HG03066 (cell line): Measurements from ENCODE around the gene GRK6.

Experiments
- ATAC-seq: cut with Tn5 transposase; IDR thresholded peaks from one replicate; pipeline ENCODE4 v1.9.1; 2021; ENCODE audit warnings: low read depth; ENCODE audit not compliant: unreplicated experiment

The GRK6 gene

DNA sequence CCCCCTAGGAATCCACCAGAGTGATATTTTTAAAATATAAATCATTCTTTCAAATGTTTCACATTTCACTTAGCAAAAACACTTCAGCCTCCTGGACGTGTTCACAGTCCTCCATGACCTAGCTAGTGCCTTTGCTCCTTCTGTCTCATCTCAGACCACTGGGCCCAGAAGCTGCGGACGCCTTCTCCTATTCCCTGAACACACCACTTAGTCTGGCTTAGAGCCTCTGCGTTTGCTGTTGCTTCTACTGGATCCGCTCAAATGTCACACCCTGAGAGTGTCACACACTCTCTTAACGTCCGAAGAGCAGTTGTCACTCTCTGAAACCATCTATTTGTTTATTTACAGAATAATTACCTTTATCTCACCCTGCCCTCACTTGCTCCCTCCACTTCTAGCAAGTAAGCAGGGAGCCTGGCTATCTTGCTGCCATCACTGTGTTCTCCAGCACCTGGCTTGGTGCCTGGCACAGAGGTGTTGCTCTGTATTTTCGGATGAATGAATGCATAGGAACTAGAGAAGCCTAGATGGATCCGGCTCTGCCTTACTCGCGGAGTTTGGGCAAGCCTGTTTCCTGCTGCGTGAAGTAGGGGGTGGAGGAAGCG lies 1.2 kb upstream of the GRK6 start:
- ATAC-seq = no peak

DNA sequence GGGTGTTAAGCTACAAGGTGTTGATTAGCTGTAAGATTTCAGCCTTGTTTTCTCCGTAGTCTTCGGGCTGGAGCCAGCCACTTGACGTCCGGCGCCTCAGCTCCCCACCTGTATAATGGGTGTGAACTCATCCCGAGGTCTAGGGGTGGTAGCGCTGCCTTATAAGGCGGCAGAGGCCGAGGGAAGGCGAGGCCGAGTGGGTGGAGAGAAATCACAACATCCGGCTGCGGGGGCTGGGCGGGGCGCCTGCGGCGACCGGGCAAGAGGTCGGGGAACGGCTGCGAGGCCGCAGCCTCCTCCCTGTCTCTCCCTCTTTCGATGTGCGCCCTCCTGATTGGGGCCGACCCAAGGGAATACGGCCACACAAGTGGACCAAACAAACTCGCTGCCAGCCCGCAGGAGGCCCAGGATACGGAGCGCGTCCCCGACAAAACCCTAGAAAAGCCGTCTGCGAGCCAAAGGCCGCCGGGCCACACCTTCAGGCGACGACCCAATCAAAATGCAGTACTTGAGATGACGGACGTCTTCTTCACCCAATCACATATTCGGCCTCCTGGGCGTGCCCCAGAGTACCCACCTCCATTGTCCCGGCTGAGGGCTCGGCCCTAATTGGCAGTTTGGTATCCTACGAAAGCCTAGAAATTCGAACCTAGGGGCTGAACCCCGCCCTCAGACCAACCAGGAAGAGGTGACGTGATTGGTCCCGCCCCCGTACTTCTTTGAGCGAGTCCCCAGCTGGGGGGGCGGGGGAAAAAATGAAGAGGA lies 493 bp upstream of the GRK6 start:
- peak; percentile 70 for ATAC-seq

DNA sequence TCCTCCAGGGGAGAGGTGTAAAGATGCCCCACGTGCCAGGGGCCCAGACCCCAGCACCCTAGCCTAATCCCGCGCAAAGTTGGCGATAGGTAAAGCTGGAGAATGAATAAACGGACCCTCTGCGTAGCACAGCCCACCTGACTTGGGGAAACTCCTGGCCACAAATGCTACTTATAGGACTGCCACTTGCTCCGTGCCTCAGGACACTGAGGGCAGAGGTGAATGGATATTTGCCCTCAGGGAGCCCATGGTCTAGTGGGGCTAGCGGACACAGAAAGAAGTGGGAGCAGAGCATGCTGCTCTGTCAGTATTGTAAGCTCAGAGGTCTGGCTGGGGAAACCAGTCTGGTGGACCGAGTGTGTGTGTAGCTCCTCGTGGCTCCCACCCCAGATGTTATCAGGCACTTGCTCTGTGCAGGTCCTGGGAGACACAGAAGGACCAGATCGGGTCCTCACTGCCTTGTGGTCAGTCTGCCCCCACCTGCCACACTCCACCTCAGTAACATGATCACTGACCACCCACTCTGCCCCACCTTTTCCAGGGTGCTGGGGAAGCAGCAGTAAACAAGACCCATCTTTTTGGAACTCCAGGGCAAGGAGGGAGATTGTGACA lies 841 bp downstream of the GRK6 start:
- ATAC-seq = no peak

DNA sequence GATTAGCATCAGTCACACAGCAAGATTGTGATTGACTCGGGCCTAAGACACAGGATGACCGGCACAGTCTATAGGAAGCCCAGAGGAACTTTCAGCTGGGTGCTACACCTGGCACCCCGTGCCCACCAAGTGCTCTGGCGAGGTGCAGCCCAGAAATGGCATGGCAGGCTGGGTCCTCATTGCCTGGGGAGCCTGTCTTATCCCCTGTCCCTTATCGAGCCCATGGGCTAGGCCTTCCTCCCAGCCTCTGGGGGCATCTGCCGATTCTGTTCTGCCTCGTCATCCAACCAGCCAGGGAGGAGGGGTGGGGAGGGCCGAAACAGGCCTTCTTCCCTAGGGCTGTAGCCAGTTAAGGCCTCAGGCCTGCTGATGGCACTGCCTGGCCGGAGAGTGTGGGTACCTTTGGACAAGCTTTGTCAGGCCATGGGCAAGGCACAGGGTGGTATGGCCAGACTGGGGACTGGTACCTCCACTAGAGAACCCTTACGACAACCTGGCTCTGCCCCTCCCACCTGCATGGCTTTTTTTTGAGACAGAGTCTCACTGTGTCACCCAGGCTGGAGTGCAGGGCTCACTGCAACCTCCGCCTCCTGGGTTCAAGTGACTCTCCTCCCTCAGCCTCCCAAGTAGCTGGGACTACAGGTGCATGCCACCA lies 1.6 kb downstream of the GRK6 start:
- no peak for ATAC-seq

DNA sequence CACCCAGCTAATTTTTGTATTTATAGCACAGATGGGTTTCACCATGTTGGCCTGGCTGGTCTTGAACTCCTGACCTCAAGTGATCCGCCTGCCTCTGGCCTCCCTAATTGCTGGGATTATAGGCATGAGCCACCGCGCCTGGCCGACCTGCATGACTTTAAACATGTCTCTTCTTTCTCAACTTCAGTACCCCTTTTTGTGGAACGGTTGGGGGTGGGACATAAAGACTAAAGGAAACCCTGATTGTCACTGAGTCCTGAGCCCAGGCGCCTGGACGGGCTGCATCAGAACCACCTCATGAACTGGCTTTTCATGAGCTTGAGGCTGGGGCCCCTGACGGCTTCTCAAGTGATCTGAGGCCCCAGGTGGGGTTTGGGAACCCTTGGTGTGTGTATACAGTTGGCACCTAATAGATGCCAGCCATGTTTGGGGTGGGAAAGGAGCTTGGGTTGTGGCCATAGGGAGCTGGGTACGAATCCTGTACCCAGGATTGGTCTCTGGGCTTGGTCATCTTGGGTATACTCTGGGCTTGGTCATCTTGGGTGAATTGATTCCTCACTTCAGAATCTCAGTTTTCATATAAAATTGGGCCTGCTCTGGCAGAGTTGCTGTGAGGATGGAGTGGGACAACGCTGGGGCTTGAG lies 2.2 kb downstream of the GRK6 start:
- ATAC-seq = no peak

DNA sequence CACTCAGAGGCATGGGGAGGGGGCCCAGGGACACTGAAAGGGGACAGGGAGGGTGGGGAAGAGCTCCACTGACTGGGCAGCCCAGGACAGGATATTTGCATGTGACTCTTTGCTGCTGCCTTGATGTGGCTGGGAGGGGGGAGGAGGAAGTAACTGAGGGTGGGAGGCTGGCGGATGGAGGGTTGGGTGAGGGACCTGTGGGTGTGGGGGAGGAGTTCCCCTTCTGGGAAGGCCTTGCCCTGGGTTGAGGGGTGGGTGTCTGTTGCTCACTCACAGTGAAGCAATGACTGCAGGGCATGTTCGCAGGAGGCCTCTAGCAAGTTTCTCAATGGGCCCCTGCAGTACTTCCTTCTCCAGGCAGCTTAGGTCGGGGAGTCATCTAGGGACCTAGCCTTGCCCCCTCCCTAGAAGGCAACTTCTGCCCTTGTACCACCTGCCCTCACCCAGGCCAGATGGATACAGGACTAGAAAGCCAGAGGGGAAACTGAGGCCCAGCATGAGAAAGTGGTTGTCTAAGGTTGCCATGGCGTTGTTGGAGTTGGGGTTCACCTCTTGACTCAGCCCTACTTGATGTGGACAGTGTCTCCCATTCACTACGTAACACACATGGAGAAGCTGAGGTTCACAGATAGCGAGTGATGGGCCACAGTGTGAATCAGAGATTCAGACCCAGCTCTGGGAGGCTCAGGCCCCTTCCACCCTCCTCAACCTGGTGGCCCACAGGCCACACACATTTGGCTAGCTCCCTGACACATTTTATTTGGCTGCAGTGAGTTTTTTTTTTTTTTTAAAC lies 3.0 kb downstream of the GRK6 start:
- no peak for ATAC-seq

DNA sequence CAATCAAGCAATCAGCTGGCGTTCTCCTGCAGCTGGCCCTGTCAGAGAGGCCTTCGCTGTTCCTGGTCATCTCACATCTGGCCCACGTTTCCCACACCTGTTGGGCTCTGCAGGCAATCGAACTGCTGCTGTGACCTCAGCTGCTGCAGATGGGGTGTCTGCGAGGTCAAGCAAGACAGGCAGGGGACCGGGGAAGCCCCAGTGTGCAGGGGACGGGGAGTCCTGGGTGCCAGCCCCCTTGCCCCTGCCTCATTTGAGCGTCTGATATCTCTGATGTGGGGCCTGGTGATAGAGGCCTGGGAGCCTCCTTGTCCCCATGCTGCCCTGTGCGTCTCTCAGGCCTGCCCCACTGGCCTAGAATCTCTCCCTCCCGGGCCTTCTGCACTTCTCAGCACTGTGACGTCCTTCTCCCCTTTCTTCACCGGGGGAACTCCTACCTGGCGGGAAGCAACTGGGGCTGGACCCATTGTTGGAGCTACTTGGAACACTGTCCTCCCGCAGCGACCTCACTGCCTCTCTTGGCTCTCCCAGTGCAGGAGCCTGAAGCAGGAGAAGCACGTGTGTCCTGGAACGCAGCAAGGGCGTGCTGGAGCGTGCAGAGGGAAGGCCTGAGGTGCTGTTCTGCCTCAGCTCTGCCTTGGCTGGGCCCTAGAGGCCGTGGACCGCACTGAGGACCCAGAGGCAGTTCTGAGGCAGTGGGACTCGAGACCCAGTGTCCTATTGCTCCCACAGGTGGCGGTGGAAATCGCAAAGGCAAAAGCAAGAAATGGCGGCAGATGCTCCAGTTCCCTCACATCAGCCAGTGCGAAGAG lies 3.9 kb downstream of the GRK6 start:
- ATAC-seq = no peak

DNA sequence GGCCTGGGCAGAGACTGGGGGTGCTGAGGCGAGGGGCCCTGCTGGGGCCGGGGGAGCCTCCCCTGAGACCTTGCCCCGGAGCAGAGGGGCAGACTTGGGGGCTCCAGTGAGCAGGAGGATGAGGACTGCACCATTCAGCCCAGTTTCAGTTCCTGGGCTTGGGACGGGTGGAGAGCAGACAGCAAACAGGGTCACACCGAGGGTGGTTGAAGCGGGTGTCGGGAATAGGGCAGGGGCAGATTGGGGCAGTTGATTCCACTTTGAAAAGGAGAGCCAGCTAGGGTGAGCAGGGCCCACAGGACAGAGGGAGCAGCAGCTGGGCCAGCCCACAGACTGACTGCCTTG lies 4.5 kb downstream of the GRK6 start:
- ATAC-seq = no peak

DNA sequence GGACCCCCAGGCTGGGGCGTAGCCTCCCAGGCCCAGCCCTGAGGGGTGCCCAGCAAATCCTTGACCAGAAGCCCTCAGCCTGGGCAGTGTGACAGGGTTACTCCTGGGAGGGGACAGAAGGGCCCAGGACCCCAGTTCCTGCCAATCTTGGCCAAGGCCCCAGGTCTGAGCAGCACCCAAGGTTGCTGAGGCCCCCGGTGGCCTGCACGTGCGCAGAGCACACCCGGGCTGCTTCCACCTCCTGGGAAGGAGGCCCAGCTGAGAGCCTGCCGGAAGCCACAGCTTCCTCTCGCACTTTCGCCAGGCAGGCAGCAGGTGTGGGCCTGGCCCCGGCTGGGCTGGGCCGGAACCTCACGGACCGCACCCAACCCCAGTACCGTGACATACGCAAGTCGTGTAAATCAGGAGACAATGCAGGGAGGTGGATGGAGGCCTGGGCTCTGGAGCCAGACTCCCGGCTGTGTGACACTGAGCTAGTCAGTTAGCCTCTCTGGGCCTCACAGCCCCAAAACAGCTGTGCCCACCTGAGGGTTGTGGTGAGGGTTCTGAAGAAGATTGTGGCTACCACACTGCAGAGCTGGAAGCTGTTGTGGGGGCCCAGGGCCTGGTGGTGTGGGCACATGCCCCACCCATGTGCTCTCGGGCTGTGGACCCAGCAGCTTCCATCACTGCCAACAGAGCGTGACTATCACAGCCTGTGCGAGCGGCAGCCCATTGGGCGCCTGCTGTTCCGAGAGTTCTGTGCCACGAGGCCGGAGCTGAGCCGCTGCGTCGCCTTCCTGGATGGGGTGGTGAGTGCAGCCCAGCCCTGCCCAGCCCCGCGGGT lies 5.1 kb downstream of the GRK6 start:
- ATAC-seq = peak; percentile 37

DNA sequence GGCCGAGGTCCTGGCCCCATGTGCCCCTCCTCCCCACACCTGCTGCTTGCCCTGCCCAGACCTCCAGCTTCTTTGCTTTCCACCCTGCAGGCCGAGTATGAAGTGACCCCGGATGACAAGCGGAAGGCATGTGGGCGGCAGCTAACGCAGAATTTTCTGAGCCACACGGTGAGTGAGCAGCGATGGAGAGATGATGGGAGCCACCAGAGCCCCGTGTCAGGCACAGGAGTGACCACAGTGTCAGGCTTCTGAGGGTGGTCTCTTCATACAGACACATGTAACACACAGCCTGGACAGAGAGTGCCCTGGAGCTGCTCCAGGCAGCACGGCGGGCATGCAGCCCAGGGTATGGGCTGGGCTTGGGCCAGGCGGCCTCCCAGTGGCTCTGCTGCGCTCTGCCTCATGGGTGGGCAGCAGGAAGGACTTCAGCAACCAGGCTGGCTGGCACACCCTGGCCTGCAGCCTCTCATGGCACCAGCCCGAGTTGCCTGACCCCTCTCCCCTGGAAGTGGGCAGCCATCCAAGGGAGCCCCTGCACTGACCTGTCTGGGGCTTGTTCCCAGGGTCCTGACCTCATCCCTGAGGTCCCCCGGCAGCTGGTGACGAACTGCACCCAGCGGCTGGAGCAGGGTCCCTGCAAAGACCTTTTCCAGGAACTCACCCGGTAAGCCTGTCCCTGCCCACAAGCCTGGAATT lies 5.8 kb downstream of the GRK6 start:
- ATAC-seq = no peak

DNA sequence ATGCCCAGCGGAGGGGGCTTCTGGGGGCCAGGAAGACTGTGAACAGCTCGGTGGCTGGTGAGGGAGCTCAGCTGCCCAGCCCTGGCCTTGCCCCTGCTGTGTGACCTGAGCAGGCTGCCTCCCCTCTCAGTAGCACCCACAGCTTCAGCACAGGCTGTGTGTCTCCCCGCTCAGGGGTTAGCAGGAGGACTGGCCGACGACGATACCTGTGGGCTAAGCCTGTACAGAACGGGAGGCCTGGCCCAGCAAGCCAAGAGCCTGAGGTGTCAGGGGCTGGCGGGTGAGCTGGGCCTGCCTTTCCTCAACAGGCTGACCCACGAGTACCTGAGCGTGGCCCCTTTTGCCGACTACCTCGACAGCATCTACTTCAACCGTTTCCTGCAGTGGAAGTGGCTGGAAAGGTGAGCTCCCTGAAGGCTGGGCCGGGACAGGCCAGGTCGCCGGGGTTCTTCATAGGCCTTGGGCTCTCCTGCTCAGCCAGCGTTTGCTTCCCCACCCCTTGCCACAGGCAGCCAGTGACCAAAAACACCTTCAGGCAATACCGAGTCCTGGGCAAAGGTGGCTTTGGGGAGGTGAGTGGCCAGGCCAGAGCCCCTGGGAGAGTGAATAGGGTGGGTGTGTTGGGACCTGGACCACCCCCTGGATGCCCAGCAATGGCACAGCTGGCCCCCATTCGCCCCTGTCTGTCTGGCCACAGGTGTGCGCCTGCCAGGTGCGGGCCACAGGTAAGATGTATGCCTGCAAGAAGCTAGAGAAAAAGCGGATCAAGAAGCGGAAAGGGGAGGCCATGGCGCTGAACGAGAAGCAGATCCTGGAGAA lies 6.6 kb downstream of the GRK6 start:
- no peak for ATAC-seq

DNA sequence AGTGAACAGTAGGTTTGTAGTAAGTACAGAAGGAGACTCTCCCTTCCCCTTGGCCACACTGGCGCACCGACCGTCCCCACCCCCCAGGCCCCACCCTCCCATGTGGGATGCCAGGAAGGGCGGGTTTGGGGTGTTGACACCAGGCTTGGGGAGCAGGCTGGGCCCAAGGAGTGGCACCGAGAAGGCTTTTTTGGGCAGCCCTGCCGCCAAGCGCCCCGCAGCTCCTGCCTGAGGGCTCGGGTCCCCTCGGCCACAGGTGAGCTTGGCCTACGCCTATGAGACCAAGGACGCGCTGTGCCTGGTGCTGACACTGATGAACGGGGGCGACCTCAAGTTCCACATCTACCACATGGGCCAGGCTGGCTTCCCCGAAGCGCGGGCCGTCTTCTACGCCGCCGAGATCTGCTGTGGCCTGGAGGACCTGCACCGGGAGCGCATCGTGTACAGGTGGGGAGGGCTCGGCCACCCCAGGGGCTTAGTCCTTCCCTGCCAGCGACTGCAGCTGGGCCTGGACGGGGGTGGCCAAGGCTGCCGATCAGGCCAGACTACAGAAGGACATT lies 7.3 kb downstream of the GRK6 start:
- ATAC-seq = no peak

DNA sequence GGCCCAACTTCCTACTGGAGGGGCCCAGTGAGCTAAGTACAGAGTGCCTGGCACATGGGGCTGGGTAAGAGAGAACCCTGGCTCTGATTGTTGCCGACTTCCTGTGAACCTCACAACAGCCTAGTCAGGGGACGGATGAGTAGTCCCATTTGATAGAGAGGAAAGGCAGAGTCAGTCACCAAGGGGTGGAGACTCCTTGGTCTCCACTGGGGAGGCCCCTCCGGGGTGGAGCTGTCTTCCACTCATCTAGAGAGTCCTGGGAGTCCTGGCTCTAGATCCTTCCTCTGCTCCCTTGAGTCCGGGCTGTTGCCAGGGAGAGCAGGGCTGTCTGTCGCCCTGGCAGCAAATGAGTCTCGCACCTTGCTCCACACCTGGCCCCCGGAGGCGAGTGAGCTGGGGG lies 8.0 kb downstream of the GRK6 start:
- ATAC-seq = no peak

DNA sequence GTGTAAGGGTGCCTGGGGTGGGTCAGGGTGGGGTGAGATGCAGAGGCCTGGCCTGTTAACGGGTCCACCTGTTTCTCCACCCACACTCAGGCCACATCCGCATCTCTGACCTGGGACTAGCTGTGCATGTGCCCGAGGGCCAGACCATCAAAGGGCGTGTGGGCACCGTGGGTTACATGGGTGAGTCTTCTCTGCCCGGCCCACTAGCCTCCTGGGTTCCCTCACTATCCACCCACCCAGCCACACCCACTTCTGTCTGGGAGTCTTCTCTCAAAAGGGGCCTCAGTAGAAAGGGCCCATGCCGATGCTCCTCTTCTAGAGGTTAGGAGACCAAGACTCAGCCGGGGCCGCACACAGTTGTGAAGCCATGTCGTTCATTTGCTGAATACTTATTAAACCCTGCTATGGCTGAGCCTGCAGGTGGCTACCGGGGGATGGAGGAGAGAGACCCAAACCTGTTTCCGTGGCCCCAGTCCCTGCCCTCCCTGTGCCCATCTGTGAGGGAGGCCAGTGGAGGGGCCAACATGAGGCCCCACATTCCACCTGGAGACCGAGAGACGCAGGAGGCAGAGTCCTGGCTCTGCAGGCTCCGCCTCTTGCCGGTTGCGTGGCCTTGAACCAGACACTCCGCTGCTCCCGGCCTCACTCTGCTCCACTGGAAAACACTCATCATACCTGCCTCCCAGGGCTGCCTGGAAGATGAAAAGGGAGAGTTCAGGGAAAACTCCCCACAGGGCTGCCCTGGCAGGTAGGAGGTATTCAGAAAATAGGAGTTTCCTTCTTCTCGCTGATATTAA lies 8.7 kb downstream of the GRK6 start:
- no peak for ATAC-seq

DNA sequence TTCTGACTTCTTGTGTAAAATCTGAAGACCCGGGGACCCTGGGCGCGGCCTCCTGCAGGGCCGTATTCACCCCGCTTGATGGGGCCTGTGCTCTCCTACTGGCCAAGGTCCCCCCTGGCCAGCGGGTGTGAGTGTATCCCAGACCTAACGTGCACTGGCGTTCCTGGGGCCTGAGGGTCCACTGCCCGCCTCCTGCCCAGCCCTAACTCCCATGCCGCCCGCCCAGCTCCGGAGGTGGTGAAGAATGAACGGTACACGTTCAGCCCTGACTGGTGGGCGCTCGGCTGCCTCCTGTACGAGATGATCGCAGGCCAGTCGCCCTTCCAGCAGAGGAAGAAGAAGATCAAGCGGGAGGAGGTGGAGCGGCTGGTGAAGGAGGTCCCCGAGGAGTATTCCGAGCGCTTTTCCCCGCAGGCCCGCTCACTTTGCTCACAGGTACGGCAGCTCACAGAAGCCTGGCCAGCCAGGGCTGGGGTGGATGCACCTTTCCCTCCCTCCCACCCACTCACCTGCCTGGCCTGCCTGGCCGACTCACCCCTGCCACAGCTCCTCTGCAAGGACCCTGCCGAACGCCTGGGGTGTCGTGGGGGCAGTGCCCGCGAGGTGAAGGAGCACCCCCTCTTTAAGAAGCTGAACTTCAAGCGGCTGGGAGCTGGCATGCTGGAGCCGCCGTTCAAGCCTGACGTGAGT lies 9.5 kb downstream of the GRK6 start:
- no peak for ATAC-seq

DNA sequence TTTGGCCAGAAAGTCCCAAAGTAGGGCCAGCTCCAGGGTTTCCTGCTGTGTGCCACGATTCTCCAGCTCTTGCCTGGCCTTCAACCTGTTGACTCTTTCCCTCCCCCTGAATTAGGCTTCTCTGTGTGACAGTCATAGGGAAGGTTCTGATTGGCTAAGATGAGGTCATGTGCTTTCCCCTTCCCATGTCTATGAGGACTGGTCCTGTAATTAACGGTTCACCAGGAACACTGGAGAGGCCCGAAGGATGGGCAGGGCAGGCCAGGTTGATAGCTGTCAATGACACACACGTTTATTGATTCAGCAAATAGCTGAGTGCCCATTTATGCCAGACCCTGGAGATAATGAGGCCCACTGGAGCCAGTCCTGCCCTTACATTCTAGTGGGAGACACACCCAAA lies 11.1 kb downstream of the GRK6 start:
- ATAC-seq = no peak
